Endothelial cell of umbilical vein (primary cell): Measurements from ENCODE around the gene SNRNP200. TPM values are rescaled to one million over a fixed set of nuclear protein-coding genes. Genes with fewer than 3 reads are reported as not detected.

Experiments
- BruUV-seq: library from RNA; stranded (reverse); fragments of 400-500 nt; replicated peaks from 2 replicates; lab custom pipeline; 2021; lab: Mats Ljungman, UMichigan
- CTCF ChIA-PET: fragments of 300-600, 350-600 bp; sonication (Branson Sonifier 250); formaldehyde crosslinking; loops from one replicate; lab custom pipeline; 2021; ENCODE audit warnings: antibody characterized with exemption, inconsistent platforms; lab: Charles Lee
- POLR2A ChIA-PET: fragments of 300-600, 350-600 bp; sonication (Branson Sonifier 250); formaldehyde crosslinking; loops from one replicate; lab custom pipeline; 2021; ENCODE audit warnings: antibody characterized with exemption, inconsistent platforms; lab: Charles Lee
- DNase-seq: peaks from one replicate; pipeline ENCODE4 v3.0.0-alpha.2; 2011; ENCODE audit warnings: low read depth, low spot score
- FAIRE-seq: peaks from 2 replicates; lab custom pipeline; 2011; peaks lifted over from hg19 to GRCh38; lab: Jason Lieb, UNC
- H2AFZ ChIP-seq: 2 replicates; pipeline ENCODE4 v1.6.0; 2012; ENCODE audit warnings: low read depth, low read length, control low read depth, inconsistent platforms
- H3K27ac ChIP-seq: 2 replicates; pipeline ENCODE4 v1.5.1; 2011; ENCODE audit warnings: low read depth, mild to moderate bottlenecking, control low read depth, low read length, moderate library complexity; ENCODE audit not compliant: insufficient read depth
- H3K27me3 ChIP-seq, 2 experiments: 2 replicates each; pipeline versions ENCODE4 v1.6.0 to v1.6.1; 2011; ENCODE audit warnings: low read length in 2 of 2, mixed read lengths in 1 of 2; ENCODE audit not compliant: control insufficient read depth in 2 of 2, insufficient read depth in 2 of 2
- H3K36me3 ChIP-seq, 2 experiments: 2 replicates in 1 of 2; 3 replicates in 1 of 2; pipeline ENCODE4 v1.5.1; 2011; ENCODE audit warnings: low read length in 2 of 2, mild to moderate bottlenecking in 1 of 2, moderate library complexity in 1 of 2; ENCODE audit not compliant: control insufficient read depth in 2 of 2, insufficient read depth in 2 of 2; ENCODE audit errors: extremely low read depth in 1 of 2
- H3K4me1 ChIP-seq: 3 replicates; pipeline ENCODE4 v1.5.1; 2011; ENCODE audit warnings: mild to moderate bottlenecking, low read length; ENCODE audit not compliant: control insufficient read depth, insufficient read depth; ENCODE audit errors: extremely low read depth
- H3K4me2 ChIP-seq: 2 replicates; pipeline ENCODE4 v1.6.1; 2011; ENCODE audit warnings: low read length, control low read depth, mixed read lengths; ENCODE audit not compliant: insufficient read depth
- H3K4me3 ChIP-seq, 3 experiments: fragments of 200-600 bp in 1 of 3; sonication (generic), shearing (Covaris generic) in 1 of 3; replicated peaks in 1 of 3; 2 replicates each; pipeline ENCODE4 v1.5.1; 2011 to 2016; ENCODE audit warnings: control low read depth in 3 of 3, low read length in 3 of 3, mild to moderate bottlenecking in 2 of 3, inconsistent platforms in 1 of 3, low read depth in 1 of 3, moderate library complexity in 1 of 3; ENCODE audit not compliant: insufficient read depth in 1 of 3
- H3K79me2 ChIP-seq: 2 replicates; pipeline ENCODE4 v1.6.0; 2012; ENCODE audit warnings: low read length, inconsistent platforms; ENCODE audit not compliant: control insufficient read depth, insufficient read depth
- H3K9ac ChIP-seq: replicated peaks from 2 replicates; pipeline ENCODE3; 2011; ENCODE audit warnings: low read length, control low read depth; ENCODE audit not compliant: insufficient read depth; ENCODE audit errors: extremely low read depth
- H3K9me1 ChIP-seq: replicated peaks from 3 replicates; pipeline ENCODE4 v1.6.0; 2011; ENCODE audit warnings: mild to moderate bottlenecking, low read length; ENCODE audit not compliant: control insufficient read depth, insufficient read depth; ENCODE audit errors: extremely low read depth
- H3K9me3 ChIP-seq: replicated peaks from 2 replicates; pipeline ENCODE4 v1.5.1; 2012; ENCODE audit warnings: low read length, inconsistent platforms; ENCODE audit not compliant: control insufficient read depth, insufficient read depth
- H4K20me1 ChIP-seq: replicated peaks from 2 replicates; pipeline ENCODE3; 2011; ENCODE audit warnings: mild to moderate bottlenecking, low read length; ENCODE audit not compliant: control insufficient read depth, insufficient read depth; ENCODE audit errors: extremely low read depth
- EZH2 ChIP-seq: IDR thresholded peaks from 2 replicates; pipeline ENCODE4 v1.6.1; 2012; ENCODE audit warnings: borderline replicate concordance, low read depth, mild to moderate bottlenecking, moderate library complexity, low read length, inconsistent platforms; ENCODE audit not compliant: severe bottlenecking
- FOS ChIP-seq: IDR thresholded peaks from 2 replicates; pipeline ENCODE4 v1.6.1; 2011; ENCODE audit warnings: mild to moderate bottlenecking, low read length, moderate library complexity, borderline replicate concordance; ENCODE audit not compliant: insufficient read depth
- GATA2 ChIP-seq: IDR thresholded peaks from 2 replicates; pipeline ENCODE4 v1.7.0; 2011; ENCODE audit warnings: low read depth, mild to moderate bottlenecking, moderate library complexity, mixed read lengths, low read length; ENCODE audit not compliant: insufficient read length, insufficient read depth
- JUN ChIP-seq: IDR thresholded peaks from 2 replicates; pipeline ENCODE4 v1.6.1; 2011; ENCODE audit warnings: borderline replicate concordance, low read depth; ENCODE audit not compliant: insufficient read length, insufficient read depth
- MAX ChIP-seq: IDR thresholded peaks from 2 replicates; pipeline ENCODE4 v1.6.1; 2011; ENCODE audit not compliant: insufficient read depth, insufficient read length
- MYC ChIP-seq: IDR thresholded peaks from one replicate; pipeline ENCODE4 v1.6.1; 2011; ENCODE audit warnings: mild to moderate bottlenecking, low read depth, low read length
- POLR2A ChIP-seq: IDR thresholded peaks from 2 replicates; pipeline ENCODE4 v1.6.1; 2012; ENCODE audit warnings: low read depth, mild to moderate bottlenecking, control low read depth, low read length
- POLR2AphosphoS5 ChIP-seq: IDR thresholded peaks from 2 replicates; pipeline ENCODE4 v1.6.1; 2012; ENCODE audit warnings: low read depth, mild to moderate bottlenecking, control low read depth, low read length, moderate library complexity; ENCODE audit not compliant: insufficient read depth
- dilution Hi-C: fragments of 300-500 bp; cut with MboI; formaldehyde crosslinking; loops from one replicate; pipeline ENCODE4 v1.15.0; 2019; ENCODE audit warnings: low sequenced_read_pairs; ENCODE audit not compliant: extremely low pct_ligation_motif_present
- intact Hi-C: fragments of 100-400 bp; cut with micrococcal nuclease; formaldehyde crosslinking; loops from one replicate; pipeline ENCODE4 v1.10.0; 2022
- polyA plus RNA-seq, 4 experiments: library from polyadenylated mRNA; depleted of rRNA in 3 of 4; stranded (reverse) in 3 of 4; unstranded in 1 of 4; fragments of >200 nt; gene quantifications; 2 replicates each; pipeline versions ENCODE4 v1.2.1 to v1.2.3, GENCODE V29; 2011 to 2012; ENCODE audit warnings: missing spikeins in 1 of 4
- total RNA-seq: library from RNA; stranded (reverse); gene quantifications from 2 replicates; pipeline ENCODE4 v1.2.3, GENCODE V29; 2021
- TF ChIP-seq, protein P1 (sequence below), 2 donors: IDR thresholded peaks; 1 replicate in 1 of 2; 2 replicates in 1 of 2; pipeline ENCODE4 v1.5.1; 2011; ENCODE audit warnings: low read length in 2 of 2, mild to moderate bottlenecking in 2 of 2, moderate library complexity in 2 of 2, control low read depth in 1 of 2, inconsistent platforms in 1 of 2, low read depth in 1 of 2; ENCODE audit not compliant: insufficient read depth in 1 of 2; ENCODE audit errors: extremely low read depth in 1 of 2

SNRNP200 gene
- total and polyA plus RNA-seq, 2 donors (not counting 3 experiments of a cell fraction or from before 2014, with no cell fraction given), result 124 to 155 TPM

- no peak for FAIRE-seq
These were observed 15.0 kb upstream of the SNRNP200 start for GRCh38 chr2:96320326-96320725.

More at GRCh38 chr2:96320326-96320725, 15.0 kb upstream of the SNRNP200 start:
- ChIA-PET POLR2A (interaction anchor here (1.1 kb wide), 1 partner anchor 14 kb away, joined by 3 read pairs; no protein-coding TSS in a partner anchor), CTCF (interaction anchor here (1.3 to 2.0 kb wide), 8 partner anchors 11 to 234 kb away, joined by 3 to 8 read pairs (median 4); partner anchors contain the start of gene CIAO1)
- Histone ChIP-seq H3K4me3 (no peak overlapping the region), H2AFZ (no peak overlapping the region), H3K4me2 (no peak overlapping the region), H3K9me3 (no peaks in the 10 kb centered on the region), H3K9me1 (no peaks in the 10 kb centered on the region), H3K9ac (no peak overlapping the region), H4K20me1 (no peaks in the 10 kb centered on the region), H3K27me3 (peaks cover 10 to 15% of the 10 kb centered on the region in 2 experiments), H3K4me1 (peaks cover 29% of the 10 kb centered on the region), H3K79me2 (no peaks in the 10 kb centered on the region), H3K27ac (no peak overlapping the region), H3K36me3 (no peaks in the 10 kb centered on the region)
- TF ChIP-seq, protein P1, sequence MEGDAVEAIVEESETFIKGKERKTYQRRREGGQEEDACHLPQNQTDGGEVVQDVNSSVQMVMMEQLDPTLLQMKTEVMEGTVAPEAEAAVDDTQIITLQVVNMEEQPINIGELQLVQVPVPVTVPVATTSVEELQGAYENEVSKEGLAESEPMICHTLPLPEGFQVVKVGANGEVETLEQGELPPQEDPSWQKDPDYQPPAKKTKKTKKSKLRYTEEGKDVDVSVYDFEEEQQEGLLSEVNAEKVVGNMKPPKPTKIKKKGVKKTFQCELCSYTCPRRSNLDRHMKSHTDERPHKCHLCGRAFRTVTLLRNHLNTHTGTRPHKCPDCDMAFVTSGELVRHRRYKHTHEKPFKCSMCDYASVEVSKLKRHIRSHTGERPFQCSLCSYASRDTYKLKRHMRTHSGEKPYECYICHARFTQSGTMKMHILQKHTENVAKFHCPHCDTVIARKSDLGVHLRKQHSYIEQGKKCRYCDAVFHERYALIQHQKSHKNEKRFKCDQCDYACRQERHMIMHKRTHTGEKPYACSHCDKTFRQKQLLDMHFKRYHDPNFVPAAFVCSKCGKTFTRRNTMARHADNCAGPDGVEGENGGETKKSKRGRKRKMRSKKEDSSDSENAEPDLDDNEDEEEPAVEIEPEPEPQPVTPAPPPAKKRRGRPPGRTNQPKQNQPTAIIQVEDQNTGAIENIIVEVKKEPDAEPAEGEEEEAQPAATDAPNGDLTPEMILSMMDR (IDR thresholded peaks at IDR 0.05; ENCODE audit: extremely low read depth in 1 of 2, insufficient read depth in 1 of 2, low read depth in 1 of 2, low read length in 2 of 2), result no peak
- TF ChIP-seq POLR2A (no peak), MYC (no peak), EZH2 (no peak), POLR2AphosphoS5 (no peak), FOS (no peak), MAX (no peak), JUN (no peak), GATA2 (no peak)
- intact Hi-C loops, result loop anchor here (2.0 kb wide), 1 partner anchor 16 kb away; the partner anchor contains the start of gene SNRNP200
- dilution Hi-C loops, result no loop called here
- no TSS peak for BruUV-seq
- DNase-seq, result no peak
